Iris pigment epithelial cell (primary cell): ENCODE results near the gene ALKBH1.
"Not testable (repeated sequence)": the region's sequence is repeated elsewhere in the genome, so short reads cannot be mapped to it uniquely, and the experiment has no call there.

Source experiments
- DNase-seq: peaks from one replicate; pipeline ENCODE4 v3.0.0-alpha.2; 2011; ENCODE audit warnings: low read depth

ALKBH1 gene

GRCh38 chr14:77673193-77673592 lies 34.6 kb downstream of the ALKBH1 start:
- no peak for DNase-seq

DNA sequence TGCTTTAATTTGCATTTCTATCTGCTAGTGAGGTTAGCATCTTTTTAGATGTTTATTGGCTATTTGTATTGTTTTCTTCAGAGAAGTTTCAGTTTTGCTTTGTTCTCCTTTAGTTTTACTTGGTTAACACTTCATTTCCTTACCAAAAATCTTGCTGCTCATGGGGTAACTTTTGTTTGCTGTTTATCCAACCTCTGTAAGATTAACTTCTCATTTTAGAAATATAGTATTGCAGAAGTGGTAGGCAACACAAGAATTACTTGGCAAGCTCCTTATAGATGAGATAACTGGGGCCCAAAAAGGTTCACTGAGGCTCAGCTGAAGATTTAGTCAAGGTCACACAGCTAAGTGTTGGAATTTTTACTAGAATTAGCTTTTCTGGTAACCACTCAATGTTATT lies 40.5 kb downstream of the ALKBH1 start:
- DNase-seq: no peak

GRCh38 chr14:77663293-77663692 lies 44.5 kb downstream of the ALKBH1 start:
- peak; percentile 72 for DNase-seq

- not testable (repeated sequence) for DNase-seq
Measured at GRCh38 chr14:77661562-77661961, 46.3 kb downstream of the ALKBH1 start.

DNA sequence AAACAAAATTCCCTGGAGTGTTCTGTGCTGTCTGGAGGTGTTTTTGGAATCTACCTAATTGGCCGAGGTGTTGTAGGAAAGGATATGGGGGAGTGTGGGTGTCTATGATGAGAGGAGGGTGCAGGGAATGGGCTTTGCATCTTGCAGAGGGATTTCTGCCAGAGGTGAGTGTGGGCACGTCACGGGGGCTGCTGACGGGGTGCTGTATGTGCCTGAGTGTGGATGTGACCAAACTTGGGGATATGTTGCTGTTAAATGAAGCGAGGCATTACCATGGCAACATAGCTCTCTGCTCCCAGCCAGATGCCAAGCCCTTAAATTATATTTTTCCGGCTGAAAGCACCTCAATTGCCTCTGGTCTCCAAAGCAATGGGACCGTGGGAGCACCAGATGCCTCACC lies 47.1 kb downstream of the ALKBH1 start:
- no peak for DNase-seq

- DNase-seq: peak; percentile 59
Measured at GRCh38 chr14:77659831-77660230, 48.0 kb downstream of the ALKBH1 start.

DNA sequence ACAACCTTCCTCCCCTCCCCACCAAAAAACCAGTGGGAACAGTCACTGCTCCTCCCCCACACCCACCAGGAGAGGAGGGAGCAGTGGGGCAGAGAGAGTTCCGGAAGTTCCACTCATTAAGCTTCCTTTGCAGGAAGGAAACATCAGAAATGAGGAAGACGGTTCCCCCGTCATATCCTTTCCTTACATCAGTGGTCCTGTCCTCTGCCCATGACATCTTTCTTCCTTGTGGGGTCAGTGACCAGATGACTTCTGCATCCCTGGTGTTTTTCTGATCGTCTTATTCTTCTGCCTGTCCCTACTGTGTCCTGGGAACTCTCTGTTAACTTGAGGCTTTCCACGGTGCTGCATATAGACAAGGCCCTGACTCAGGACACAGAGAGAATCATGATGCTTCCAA lies 50.5 kb downstream of the ALKBH1 start:
- no peak for DNase-seq

DNA sequence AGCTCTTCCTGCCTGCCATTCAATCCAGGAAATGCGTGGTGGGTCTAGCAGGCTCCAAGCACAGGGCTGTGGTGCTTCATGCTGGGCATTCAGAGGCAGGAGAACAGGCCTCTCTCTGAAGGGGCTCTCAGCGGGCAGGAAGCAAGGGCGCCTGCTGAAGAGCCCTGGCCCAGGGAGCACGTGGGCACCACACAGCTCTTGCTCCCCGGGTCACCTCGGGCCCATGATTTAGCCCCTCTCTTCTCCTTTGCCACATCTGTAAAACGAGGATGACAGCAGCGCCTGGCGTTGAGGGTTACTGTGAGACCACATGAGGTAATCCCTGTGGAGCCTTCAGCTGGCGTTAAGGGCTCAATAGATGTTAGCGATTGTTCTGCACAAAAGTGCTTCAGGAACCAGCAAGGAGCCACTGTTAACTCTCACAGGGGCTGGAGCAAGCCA lies 53.8 kb downstream of the ALKBH1 start:
- no peak for DNase-seq

DNA sequence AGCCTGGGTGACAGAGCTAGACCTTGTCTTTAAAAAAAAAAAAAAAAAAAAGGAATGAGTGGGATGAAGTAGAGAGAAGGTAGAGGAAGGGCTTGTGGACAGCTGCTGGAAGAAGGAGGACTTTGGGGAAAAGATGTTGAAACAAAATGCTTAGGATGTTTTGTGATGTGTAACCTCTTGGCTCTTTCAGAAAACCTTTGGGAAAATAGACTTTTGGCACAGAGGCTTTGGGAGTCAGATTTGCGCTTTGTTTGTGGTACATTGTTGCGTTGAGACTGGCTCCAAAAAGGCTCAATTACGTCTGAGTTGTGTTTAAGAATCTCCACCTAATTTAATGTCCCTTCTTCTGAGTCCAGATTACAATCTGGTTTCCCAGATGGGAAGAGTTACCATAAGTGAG lies 58.5 kb downstream of the ALKBH1 start:
- no peak for DNase-seq

DNA sequence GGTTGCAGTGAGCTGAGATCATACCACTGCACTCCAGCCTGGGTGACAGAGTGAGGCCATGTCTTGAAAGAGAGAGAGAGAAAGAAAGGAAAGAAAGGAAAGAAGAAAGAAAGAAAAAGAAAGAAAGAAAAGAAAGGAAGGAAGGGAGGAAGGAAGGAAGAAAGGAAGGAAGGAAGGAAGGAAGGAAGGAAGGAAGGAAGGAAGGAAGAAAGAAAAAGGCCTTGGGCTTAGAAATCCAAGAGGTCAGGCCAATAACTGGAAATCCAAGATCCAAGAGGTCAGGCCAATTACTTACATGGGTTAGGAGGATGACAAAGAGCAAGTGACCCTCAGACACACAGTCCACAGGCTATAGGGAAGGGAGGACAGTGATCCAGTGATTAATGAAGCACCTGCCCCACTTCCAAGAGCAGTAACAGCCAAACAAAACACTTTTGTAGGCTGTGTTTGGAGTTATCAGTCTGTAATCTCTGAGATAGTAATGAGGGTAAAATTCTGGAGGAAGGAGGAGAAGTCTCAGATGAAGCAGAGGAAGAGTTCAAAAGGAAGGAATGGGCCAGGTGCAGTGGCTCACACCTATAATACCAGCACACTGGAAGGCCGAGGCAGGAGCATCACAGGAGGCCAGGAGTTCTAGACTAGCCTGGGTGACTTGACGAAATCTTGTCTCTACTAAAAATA lies 59.2 kb downstream of the ALKBH1 start:
- no peak for DNase-seq

DNA sequence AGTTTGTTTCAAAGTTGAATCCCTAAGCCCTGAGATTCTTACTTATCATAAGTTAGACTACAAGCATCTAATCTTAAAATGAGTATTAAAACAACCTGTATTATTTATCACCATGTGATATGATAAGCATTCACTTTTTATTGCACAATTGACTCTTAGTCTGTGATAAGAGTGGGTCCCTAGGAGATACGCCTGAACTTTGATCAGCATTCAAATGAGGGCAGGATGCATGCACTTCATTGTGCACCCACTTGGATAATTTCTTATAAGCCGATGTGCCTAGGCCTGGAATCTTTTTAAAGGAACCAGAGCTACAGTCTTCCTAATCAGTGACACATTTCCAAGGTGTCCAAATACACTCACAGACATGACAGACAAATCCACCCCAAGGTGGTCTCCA lies 60.0 kb downstream of the ALKBH1 start:
- DNase-seq: no peak

GRCh38 chr14:77646907-77647306 lies 60.9 kb downstream of the ALKBH1 start:
- DNase-seq: no peak

DNA sequence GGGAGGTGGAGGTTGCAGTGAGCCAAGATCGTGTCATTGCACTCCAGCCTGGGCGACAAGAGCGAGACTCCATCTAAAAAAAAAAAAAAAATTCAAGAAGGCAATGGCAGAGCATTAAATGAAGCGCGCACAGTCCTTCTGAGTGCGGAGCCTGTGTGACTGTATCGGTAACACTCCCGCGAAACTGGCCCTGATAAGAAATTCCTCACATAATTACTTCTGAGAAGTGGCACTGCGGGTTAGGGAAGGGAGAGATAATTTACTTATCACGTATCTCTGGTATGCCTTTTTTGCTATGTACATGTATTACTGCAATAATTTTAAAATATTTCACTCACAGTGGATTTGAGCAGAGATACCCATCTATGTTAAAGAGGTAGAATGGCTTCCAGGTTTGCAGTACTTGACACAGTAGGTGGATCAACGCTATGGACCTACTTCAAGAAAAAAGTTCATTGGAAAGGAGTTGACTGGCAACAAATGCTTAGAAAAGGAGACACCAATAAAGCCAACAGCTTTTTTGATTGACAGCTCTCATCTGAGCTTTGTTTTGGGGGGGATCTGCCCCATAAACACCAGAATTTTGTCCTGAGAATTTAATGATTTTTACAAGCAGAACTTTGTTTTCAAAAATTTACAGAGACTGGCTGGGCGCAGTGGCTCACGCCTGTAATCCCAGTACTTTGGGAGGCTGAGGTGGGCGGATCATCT lies 62.1 kb downstream of the ALKBH1 start:
- DNase-seq: no peak

DNA sequence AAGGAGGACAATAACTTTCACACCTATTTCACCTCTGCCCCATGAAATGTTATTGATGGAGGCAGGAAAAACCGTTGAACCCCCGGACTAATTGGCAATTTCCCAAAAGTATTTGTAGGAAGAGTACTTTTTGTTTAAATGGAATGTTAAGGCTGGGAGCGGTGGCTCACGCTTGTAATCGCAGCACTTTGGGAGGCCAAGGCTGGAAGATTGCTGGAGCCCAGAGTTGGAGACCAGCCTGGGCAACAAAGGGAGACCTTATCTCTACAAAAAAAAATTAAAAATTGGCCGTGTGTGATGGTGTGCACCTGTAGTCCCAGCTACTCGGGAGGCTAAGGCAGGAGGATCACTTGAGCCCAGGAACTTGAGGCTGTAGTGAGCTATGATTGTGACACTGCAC lies 65.4 kb downstream of the ALKBH1 start:
- no peak for DNase-seq

GRCh38 chr14:77641534-77642341 lies 66.1 kb downstream of the ALKBH1 start:
- DNase-seq: peak; percentile 74

DNA sequence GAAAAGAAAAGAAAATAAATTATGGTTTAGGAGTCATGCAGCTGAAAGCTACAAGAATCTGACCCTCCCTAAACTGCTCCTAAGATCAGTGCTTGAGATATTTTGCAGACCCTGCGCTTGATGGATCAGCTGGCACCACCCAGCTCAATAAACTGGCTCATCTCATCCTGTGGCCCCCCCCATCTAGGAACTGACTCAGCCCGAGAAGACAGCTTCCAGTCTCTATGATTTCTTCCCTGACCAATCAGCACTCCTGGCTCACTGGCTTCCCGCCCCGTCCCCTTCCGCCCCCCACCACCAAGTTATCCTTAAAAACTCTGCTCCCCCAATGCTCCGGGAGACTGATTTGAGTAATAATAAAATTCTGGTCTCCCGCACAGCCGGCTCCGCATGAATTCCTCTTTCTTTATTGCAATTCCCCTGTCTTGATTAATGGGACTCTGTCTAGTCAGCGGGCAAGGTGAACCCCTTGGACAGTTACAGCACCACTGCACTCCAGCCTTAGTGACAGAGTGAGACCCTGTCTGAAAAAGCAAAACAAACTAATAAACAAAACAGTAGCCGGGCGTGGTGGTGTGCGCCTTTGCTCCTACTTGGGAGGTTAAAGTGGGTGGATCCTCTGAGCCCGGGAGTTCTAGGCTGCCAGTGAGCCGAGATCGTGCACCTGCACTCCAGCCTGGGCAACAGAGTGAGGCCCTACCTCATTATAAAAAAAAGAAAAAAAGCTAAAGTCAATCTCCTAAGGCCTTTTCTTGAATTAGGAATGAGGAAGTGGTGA lies 66.9 kb downstream of the ALKBH1 start:
- DNase-seq: peak; percentile 42

DNA sequence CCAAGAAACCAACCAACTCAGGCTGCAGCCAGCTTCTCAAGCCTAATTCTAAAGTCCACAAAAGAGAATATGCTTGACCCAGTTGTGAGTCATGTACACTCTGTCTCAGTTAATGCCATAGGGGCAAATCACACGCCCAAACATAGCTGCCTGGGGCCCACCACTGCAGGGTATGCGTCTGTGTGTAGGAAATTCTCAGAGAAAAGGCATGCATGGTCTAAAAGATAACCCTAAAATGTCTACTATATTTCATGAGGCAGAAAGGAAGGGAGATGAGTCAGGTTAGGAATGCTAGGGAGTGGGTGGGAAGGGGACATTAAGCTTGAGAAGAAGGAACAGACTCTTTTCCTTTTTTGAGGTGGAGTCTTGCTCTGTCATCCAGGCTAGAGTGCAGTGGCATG lies 69.1 kb downstream of the ALKBH1 start:
- DNase-seq: peak; percentile 85

DNA sequence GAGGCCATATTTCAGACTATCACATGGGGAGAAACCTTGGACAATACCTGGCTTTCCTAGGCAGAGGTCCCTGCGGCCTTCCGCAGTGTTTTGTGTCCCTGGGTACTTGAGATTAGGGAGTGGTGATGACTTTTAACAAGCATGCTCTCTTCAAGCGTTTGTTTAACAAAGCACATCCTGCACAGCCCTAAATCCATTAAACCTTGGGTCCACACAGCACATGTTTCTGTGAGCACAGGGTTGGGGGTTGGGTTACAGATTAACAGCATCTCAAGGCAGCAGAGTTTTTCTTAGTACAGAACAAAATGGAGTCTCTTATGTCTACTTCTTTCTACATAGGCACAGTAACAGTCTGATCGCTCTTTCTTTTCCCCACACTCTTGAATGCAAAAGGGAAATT lies 72.0 kb downstream of the ALKBH1 start:
- DNase-seq: not testable (repeated sequence)

DNA sequence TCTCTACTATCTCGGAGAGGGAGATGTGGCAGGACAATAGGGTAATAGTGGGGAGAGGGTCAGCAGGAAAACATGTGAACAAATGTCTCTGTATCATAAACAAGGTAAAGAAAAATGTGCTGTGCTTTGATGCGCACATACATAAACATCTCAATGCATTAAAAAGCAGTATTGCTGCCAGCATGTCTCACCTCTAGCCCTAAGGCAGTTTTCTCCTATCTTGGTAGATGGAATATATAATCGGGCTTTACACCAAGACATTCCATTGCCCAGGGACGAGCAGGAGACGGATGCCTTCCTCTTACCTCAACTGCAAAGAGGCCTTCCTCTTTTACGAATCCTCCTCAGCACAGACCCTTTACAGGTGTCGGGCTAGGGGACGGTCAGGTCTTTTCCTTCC lies 72.4 kb downstream of the ALKBH1 start:
- not testable (repeated sequence) for DNase-seq

DNA sequence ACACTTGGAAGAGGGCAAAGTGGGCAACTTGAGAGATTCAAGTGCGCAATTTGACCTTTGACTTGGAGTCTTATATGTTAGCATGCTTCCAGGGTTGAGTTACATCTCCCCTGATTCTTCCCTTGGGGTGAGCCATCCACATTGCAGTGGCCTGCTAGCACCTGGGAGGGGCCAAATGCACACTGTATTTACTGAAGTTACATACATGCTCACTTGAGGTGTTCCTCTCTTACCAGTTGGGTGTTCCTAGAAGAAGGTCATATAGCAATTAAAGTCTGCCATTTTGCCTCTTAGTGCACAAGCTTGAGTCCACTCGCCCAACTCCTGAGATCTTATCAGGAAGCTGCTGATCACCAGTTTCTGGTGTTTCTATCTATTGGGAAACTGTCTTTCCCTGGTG lies 77.7 kb downstream of the ALKBH1 start:
- no peak for DNase-seq

- no peak for DNase-seq
Measured at GRCh38 chr14:77625360-77625759, 82.5 kb downstream of the ALKBH1 start.

- DNase-seq: no peak
Measured at GRCh38 chr14:77623201-77623600, 84.6 kb downstream of the ALKBH1 start.
